GM18907 (cell line): ENCODE data around the gene B3GAT1.

Experiments
- ATAC-seq: cut with Tn5 transposase; IDR thresholded peaks from one replicate; pipeline ENCODE4 v1.9.1; 2021; ENCODE audit warnings: mild to moderate bottlenecking, moderate library complexity; ENCODE audit not compliant: unreplicated experiment

The B3GAT1 gene

DNA sequence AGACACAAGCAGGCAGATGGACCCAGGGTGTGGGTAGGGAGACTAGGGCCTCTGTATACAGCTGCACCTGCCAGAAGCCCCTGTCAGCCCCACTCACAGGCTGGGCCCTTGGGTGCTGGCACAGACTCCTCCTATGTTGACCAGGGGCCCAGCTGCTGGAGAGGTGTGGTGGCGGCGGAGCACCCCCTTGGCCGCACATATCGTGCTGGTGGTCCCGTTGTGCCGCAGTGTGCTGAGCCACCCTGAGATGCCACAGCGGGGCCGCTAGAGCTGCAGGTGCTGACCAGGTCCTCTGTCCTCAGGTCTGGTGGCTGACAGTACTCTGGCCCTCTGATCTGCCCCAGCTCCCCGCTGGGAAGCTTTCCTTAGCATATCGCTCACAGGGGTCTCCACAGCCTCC lies 30.2 kb upstream of the B3GAT1 start:
- no peak for ATAC-seq

DNA sequence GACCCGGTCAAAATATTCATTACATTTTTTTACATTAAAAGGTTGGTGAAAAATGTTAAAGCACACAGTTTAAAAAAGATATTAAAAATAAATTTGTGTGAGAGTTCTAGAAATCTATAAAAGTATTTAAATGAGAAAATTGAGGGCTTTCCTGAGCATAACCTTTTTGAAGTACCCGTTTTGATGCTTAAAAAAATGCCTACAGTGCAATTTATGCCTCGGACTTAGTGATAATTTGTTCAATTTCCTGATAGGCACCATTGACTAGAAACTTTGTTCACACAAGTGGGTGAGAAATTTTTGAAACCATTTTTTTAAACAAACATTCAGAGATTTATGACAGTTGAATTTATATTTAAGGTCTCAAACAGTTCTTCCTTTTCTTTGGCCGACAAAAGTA lies 29.7 kb upstream of the B3GAT1 start:
- ATAC-seq = no peak

GRCh38 chr11:134441281-134441680 lies 29.2 kb upstream of the B3GAT1 start:
- no peak for ATAC-seq

GRCh38 chr11:134440851-134441250 lies 28.8 kb upstream of the B3GAT1 start:
- no peak for ATAC-seq

DNA sequence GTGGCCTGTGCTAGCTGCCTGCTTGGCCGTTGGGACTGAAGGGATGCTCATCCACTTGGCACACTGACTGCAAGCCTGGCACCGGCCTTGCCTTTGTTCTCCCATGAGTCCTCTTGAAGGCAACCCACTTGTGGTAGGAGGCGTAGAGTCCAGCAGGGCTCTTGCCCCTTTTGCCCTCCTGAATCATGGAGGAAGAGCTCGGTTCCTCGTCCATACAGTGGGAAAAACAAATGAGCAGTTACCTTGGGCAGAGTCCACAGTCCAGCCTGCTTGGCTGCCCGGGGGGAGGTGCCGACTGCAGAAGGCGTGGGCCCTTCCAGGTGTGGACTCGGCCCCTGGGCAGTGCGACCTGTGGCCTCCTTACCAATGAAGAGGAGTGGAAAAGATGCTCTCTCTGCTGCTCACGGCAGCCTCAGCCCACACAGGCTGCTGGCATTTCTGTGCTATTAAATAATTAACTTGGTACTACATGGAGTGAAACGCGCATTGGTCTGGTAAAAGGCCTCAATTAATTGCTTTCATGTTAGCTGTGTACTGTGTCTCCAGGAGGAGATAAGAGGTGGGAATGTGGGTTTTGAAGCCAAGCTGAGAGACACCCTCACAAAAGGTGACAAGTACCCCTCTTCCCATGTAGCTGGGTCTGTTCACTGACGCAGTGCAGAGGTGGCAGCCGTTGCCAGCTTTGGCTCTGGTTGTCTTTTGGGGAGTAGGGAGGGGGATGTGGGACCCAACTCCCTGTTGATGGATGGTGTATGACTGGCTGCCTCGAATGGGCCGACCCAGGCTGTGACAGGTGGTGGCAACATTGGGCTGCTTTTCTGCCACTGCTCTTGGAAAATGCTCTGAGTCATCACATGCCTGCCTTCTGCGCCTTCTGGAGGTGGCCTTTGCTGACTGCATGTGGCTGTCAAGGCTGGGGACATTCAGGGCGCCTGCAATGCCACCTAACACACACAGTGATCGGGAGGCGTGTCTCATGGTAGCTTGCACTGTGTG lies 26.8 kb upstream of the B3GAT1 start:
- ATAC-seq = no peak

DNA sequence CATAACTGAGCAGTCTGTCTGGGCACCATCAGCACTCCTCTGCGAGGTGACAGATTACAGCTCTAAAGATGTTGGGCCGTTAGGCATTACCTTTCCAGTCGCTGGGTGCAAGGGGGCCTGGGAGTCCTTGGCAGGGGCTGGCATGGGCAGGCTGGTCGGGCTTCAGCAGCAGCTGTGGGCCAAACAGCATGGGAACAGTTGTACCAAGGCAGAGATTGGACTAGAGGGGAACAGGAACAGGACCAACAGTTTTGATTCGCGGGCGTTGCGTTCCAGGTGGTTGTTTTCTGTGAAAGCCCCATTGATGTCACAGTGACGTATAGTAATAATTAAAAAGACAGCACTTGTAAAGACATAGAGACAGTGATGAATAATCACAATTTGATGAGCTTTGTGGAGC lies 25.8 kb upstream of the B3GAT1 start:
- no peak for ATAC-seq

DNA sequence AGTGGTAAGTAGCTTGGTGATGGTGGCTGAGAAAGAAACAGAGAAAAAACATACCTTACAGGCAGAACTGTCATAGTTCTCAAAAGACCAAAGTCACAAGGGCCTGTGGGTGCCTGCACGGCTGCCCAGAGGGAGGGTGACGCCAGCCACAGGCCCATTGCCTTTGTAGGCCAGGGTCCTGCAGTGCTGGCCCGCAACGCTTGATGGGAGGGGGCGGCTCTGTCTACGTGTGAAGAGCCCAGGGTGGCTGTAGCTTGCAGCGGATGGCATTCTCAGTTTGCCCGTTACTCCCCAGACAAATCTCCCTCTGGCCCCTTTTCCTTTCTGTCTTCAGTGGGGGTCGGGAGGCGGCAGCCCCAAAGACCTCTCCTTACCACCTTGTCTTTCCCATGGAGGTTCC lies 24.7 kb upstream of the B3GAT1 start:
- no peak for ATAC-seq

GRCh38 chr11:134433806-134434205 lies 21.8 kb upstream of the B3GAT1 start:
- ATAC-seq = no peak

GRCh38 chr11:134433251-134433650 lies 21.2 kb upstream of the B3GAT1 start:
- no peak for ATAC-seq

DNA sequence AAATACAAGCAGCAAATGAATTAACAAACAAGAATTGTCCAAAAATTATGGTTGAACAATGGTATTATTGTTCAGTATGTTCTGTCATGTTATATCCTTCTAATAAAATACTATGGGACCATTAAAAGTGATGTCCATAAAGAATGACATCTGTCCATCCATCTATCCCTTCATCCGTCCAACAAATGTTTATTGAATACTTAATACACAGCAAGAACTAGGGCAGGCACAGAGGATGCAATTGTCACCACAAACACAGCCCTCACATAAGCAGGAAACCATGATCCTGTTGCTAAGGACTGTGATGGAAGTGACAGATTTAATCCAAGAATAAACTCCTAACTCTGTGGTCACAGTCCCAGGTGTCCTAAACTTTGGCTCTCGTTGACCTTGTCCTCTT lies 20.7 kb upstream of the B3GAT1 start:
- no peak for ATAC-seq

- no peak for ATAC-seq
Measured at GRCh38 chr11:134429106-134429505, 17.1 kb upstream of the B3GAT1 start.

GRCh38 chr11:134425816-134426536 lies 13.9 kb upstream of the B3GAT1 start:
- no peak for ATAC-seq

GRCh38 chr11:134425413-134425812 lies 13.4 kb upstream of the B3GAT1 start:
- no peak for ATAC-seq

DNA sequence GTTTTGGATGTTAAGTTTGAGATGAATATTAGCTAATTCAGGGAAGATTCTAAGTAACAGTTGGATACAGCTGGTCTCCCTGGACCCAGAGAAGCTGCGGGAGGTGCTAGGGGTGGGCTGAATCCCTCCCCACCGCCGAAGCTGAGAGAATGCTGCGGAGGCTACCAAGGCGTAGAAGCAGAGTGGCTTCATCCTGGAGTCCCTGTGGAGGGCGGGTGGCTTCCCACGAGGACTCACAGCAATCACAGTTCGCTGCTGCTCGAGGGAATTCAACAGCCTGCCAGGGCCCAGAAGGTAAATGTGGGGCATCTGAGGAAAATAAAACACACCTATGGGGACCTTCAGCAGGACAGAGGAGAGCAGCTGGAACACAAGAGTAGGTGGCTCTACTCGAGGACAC lies 11.1 kb upstream of the B3GAT1 start:
- ATAC-seq = no peak

DNA sequence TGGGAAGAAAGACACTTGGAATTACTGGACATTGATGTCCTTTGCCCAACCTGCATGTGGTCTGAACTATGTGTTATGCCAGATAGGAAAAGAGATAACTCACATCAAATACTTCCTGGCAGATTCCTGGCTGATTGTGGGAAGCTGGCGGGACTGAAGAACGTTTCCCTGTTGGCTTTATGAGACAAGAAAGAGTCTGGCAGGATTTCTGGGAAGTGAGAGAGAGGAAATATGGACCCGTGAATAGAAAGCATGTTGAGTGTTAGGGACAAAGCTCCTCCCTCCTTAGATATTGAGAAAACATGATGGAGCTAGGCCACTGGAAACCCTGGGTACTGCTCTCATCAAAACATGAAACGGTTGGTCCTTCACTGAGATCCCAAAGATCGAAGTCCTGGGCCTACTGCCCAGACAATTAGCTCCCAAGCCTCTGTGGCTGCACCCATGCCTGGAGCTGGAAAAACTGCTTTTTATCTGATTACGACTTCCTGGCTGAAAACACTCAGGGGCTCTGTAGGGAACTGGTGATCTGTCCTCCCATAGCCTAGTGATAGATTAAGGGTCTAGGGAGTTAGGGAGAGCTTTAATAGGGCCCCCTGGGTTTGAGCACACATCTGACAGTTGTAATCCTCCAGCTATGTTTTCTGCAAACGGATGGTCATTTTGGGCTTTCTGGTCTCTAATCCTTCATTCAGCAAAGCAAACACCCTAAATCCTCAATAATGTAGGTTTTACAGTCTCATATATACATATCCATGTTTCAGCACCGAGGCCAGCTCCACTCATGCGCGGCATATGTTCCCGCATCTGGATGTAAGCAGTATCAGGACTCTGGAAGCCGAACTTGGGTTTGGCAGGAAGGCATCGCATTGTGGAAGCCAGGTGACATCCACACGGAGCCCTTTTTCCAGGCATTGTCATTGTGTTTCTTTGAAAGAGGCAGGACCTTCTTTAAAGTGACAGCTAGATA lies 6.1 kb upstream of the B3GAT1 start:
- no peak for ATAC-seq

- ATAC-seq = no peak
Measured at GRCh38 chr11:134416726-134417125, 4.7 kb upstream of the B3GAT1 start.

DNA sequence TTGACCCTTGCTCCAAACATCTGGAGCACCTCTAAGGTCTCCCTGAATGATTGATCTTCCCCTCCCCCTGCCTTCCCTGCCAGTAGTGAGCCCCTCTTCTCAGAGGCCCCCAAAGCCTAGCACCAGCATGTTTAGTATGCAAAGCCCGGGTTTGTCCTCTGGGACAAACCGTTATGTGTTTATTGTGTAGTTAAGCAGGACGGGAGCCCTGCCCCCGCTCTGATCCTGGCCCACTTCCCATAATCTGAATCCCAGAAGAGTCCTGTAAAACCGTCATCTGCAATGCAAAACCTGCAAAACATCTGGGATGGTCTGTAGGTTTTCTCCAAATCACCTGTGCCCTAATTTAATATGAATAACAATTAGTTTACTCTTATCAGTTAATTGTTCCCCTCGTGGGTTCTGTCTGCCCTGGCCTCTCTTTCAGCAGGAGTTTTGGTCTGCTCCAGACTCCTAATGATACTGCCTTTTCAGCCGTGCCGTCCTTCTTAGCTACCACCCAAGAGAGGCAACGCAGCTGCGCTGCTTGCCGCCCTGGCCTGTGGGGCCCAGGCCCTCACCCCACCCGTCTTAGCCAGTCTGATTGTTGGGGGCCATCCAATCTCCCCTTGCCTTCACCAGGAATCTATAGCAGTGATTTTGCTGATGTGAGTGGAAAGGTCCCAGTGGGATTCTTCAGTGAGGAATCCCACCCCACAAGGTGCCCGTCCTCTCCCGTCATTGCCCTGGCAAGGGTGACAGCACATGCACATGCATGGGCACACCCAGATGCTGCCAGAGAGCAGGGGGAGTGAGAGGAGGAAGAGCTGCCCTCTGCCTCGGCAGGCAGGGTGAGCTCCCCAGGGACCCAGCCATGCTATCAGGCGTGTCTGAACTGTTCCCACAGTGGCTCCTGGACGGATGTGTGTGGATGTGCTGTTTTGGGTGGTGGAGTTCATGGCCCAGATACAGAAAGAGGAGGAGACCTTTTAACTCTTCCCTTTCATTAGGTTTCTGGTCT lies 3.0 kb upstream of the B3GAT1 start:
- no peak for ATAC-seq

DNA sequence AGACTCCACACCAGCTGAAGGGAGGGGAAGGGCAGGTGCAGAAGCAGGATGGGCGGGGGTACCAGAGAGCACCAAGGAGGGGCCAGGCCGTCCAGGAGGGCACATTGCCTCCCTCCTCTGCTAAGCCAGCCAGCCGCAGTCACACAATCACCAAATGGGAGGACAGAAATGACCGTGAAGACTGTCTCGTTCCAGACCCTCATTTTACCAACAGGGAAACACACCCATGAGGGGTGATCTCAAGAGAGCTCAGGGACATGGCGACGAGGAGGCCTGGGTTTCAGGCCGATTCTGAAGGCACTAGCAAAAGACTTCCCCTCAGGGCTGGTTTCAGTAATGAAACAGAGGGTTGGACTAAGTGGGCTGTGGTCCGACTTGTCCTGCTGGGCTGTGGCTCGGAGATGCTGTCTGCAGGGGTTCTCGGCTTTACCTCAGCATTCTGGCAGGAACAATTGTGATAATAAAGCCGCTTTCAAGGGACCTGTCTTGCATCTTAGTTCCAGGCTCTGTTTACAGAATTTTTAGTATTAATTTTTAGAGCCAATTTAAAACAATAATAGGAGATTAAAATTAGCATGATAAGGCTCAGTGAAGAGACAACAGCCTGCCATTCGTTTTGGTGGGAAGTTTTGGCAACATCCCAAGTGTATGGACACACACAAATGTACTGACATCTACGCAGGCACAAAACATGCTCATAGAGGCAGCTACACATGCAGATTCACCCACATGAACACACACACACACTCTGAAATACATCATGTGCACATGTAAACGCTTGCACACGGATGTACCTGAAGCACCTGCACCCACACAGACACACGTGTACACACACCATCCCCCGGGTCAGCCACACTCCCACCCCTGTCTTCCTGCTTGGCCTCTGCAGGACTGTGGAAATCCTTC lies 2.0 kb upstream of the B3GAT1 start:
- no peak for ATAC-seq
